Left renal pelvis (tissue), 4 donors: Measurements from ENCODE around the gene VKORC1L1. TPM values are rescaled to one million over a fixed set of nuclear protein-coding genes. Genes with fewer than 3 reads are reported as not detected.
"Not testable (repeated sequence)": the region's sequence is repeated elsewhere in the genome, so short reads cannot be mapped to it uniquely, and the experiment has no call there.

Experiments used
- DNase-seq, 4 donors: peaks; one replicate each; pipeline ENCODE4 v3.0.0-alpha.2; 2013; ENCODE audit warnings: low read depth in 4 of 4, low spot score in 3 of 4
- polyA plus RNA-seq, 4 donors: library from polyadenylated mRNA; unstranded; fragments of 120-200 nt; gene quantifications; one replicate each; pipeline ENCODE4 v1.2.1, GENCODE V29; 2013; ENCODE audit not compliant: insufficient read length in 4 of 4

The VKORC1L1 gene
- polyA plus RNA-seq, 4 donors = 32.4 to 39.7 (median 34.8) TPM

DNA sequence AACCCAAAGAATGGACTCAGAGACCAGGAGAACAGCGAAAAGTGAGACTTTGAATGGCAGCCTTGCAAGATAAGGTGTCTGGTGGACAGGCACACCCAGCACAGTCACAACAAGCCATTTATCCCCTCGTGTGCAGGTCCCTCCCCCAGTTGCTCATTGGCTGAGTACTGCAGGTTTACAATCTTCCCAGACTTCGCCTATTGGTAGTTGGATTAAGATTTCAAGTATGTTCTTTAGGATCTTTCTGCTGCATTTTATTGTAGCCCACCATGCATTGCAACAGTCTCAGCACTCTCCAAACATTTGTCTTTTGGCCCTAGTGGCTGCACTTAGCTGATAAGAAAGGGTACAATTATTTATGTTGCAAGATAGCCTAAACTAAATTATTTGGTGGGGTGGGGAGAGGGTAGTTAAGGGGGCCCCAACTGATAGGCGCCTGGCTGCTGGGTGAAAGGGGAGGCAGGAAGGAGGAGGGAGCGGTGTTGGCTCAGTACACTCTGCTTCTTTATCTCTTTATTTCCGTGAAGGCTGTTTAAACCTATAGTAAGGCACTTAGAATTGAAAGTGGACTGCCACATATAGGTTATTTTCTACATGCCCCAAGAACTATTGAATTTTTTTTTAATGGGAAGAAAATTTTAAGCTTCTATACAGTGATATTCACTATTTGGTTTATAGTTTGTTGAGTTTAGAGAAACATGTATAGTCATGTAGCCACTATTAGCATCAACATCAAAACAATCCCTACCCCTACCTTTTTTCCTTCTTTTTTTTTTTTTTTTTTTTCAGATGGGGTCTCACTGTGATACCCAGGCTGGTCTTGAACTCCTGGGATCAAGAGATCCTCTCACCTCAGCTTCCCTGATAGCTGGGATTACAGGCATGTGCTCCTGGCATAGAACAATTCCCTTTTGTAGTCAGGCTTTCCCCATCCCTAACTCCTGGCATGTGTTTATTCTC is 54.9 kb downstream of the VKORC1L1 start:
- DNase-seq = no peak

GRCh38 chr7:65931685-65932084 is 58.8 kb downstream of the VKORC1L1 start:
- no peak for DNase-seq

GRCh38 chr7:65937296-65937695 is 64.4 kb downstream of the VKORC1L1 start:
- no peak for DNase-seq

- no peak for DNase-seq
These were observed 65.5 kb downstream of the VKORC1L1 start for GRCh38 chr7:65938336-65938895.

DNA sequence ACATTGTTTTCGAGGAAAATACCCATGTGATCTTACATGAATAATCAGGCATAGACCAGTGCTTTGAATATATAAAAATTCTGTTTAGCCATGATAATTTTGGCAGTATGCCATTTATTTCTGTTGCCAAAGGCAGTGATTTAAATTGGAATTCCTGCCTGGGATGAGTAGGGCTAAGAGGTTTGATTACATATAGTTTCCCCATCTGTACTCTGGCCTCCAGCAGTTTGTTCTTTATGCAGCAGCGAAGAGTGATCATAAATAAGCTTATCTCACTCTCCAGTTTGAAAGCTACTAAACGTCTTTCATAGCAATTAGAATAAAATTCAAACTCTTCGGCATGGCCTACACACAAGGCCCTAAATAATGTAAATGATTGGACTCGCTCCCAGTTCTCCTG is 72.9 kb downstream of the VKORC1L1 start:
- not testable (repeated sequence) for DNase-seq

GRCh38 chr7:65946904-65947303 is 74.0 kb downstream of the VKORC1L1 start:
- no peak for DNase-seq

DNA sequence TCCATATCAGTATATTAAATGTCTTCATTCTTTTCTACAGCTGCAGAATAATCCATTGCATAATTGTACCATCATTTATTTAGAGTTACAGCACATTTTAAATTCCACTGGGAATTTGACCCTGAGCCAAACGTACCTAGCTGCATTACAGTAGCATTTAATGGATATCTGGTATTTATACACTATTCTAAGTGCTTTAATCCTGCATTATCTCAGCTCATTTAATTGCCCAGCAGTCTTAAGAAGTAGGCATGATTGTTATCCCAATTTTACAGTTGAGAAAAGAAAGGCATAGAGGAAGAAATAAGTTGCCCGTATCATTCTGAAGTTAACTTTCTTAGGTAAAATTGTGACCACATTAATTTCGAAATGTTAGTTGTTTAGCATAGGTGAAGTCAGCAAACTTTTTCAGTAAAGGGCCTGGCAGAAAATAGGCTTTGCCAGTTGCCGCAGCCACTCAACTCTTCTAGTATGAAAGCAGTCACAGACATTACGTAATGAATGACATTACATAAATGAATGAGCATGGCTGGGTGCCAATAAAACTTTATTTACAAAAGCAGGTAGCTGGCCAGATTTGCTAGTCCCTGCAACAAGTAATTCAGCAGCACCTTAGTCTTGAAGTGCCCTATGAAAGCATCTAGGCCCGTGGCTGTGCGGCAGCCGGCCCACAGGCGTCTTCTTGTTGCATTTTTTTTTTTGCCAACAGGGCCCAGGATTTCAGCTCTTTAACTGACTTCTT is 79.1 kb downstream of the VKORC1L1 start:
- no peak for DNase-seq

DNA sequence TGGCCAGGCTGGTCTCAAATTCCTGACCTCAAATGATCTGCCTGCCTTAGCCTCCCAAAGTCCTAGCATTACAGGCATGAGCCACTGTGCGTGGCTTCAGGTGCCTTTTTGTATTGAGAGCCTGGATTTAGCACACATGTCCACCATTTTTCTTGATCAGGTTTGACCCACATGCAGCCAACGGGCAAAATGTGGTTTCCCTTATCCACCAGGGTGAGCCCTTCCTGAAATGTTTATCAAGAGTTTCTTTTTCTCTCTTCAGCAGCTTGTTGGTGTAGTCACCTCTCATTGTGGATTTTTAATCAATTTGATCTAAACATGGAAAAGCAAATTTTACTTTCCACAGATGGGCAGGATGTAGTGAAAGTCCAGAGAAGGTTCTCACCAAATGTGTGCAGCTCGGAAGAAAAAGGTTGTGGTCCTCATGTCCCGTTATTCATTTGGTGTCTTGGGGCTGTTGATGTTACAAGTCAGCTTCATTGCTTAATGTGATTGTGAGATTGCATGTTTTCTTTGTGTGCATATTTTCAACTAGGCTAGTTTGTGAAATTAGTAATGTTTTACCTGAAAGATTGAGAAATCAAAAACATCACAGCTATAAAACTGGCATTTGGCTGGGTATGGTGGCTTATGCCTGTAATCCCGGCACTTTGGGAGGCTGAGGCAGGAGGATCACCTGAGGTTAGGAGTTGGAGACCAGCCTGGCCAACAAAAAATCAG is 80.3 kb downstream of the VKORC1L1 start:
- DNase-seq = no peak

GRCh38 chr7:65953890-65954450 is 81.1 kb downstream of the VKORC1L1 start:
- no peak for DNase-seq

- DNase-seq = no peak
These were observed 82.8 kb downstream of the VKORC1L1 start for GRCh38 chr7:65955718-65956117.

GRCh38 chr7:65960351-65961074 is 87.6 kb downstream of the VKORC1L1 start:
- no peak for DNase-seq

DNA sequence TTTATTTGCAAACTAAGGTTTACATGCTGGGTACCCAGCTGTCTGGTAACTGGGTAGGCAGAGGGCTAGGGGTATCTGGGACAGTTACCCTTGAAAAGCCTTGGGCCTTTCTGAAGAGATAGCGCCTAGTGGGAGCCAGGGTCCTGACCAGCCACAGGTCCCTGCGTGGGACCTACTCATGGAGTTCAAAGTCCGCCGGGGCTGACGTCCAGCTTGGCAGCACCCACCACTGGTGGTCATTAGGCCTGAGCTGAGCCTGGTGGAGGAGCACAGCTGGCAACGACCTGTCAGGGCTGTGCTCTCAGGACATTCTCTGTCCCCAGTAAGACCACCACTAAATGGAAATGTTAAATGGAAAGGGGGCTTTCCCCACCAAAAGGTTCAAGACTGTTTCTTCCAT is 89.2 kb downstream of the VKORC1L1 start:
- DNase-seq = no peak

DNA sequence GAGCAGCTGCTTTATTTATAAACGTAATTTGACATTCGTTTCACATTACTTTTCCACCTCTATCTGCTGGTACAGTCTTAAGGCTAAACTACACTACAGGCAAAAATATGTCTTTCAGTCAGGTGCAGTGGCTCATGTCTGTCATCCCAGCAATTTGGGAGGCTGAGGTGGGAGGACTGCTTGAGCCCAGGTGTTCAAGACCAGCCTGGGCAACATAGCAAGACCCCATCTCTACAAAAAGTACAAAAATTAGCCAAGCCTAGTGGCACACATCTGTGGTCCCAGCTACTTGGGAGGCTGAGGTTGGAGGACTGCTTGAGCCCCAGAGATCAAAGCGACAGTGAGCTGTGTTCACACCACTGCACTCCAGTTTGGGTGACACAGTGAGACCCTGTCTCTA is 91.8 kb downstream of the VKORC1L1 start:
- not testable (repeated sequence) for DNase-seq

DNA sequence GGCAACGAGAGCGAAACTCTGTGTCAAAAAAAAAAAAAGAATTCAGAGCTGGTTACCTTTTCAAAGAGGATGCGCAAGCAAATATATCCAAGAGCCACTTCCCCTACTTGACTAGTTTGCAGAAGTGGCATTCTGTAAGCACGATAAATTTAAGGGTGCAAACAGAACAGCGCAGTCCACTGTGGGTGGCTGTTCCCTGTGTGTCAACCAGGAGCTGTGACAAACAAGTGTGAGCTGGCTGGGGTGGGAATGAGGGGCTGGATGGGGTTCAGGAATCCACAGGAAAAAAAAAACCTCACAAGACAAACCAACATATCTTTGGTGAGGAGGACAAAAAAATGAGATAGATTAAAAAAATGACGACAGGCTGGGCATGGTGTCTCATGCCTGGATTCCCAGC is 93.3 kb downstream of the VKORC1L1 start:
- DNase-seq = no peak

- no peak for DNase-seq
These were observed 94.7 kb downstream of the VKORC1L1 start for GRCh38 chr7:65967361-65968155.

DNA sequence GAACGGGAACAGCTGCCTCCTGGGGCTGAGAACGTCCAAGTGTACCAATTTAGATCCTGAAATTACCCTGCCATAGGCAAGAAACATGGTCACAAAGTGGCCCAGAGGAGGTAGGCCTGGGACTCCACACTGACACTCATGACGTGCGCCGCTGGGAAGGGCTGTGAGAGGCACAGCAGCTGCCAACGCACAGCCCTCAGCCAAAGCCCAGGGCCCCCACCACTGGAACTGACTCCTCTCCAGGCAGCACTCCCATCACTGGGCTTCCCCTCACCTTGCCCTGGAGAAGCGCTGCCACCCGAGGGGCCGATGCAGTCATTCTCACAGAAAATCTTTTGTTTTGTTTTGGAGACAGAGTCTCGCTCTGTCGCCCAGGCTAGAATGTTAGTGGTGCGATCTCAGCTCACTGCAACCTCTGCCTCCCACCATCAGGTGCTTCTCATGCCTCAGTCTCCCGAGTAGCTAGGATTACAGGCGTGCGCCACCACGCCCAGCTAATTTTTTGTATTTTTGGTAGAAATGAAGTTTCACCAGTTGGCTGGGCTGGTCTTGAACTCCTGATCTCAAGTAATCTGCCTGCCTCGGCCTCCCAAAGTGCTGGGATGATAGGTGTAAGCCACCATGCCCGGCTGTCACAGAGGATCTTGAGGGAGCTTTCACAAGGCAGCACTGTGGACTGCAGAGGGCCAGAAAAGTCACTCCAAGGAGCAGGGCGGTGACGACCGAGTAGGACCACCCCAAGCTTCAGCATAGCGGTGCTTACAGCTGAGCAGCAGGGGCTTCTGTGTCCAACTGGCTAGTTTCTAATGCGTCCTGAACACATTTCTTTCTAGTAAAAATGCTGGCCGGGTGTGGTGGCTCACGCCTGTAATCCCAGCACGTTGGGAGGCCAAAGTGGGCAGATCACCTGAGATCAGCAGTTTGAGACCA is 95.6 kb downstream of the VKORC1L1 start:
- DNase-seq = no peak

GRCh38 chr7:65971021-65971420 is 98.1 kb downstream of the VKORC1L1 start:
- no peak for DNase-seq

GRCh38 chr7:65972976-65973375 is 100.1 kb downstream of the VKORC1L1 start:
- no peak for DNase-seq
